ENCODE results near the gene MGA. TPM values are rescaled to one million over a fixed set of nuclear protein-coding genes. Genes with fewer than 3 reads are reported as not detected.
A peak's percentile ranks its signal among the peaks of the same experiment; 100 is the strongest.

Gene MGA
- total and polyA plus RNA-seq, 2 donors (not counting 3 experiments of a cell fraction or from before 2014, with no cell fraction given), result 4.1 to 36.5 TPM

GRCh38 chr15:41695750-41696436 lies 35.7 kb downstream of the MGA start:
- dilution Hi-C loops (cut with MboI; ENCODE audit: extremely low pct_ligation_motif_present, low sequenced_read_pairs), result no loop called here
- Histone ChIP-seq H3K4me1 (ENCODE audit: control insufficient read depth, extremely low read depth, insufficient read depth, low read length) (peaks cover 16% of the 10 kb centered on the region), H3K4me2 (ENCODE audit: insufficient read depth, low read length) (peak overlapping the region; percentile 91), H3K27me3 (ENCODE audit: control insufficient read depth in 2 of 2, insufficient read depth in 2 of 2, low read length in 2 of 2) (no peaks in the 10 kb centered on the region), H3K27ac (ENCODE audit: insufficient read depth, low read depth, low read length) (peak overlapping the region; percentile 52), H3K36me3 (ENCODE audit: control insufficient read depth in 2 of 2, extremely low read depth in 1 of 2, insufficient read depth in 2 of 2, low read length in 2 of 2) (no peaks in the 10 kb centered on the region), H3K79me2 (ENCODE audit: control insufficient read depth, insufficient read depth, low read length) (peaks cover 48% of the 10 kb centered on the region), H3K9me3 (replicated peaks; ENCODE audit: control insufficient read depth, insufficient read depth, low read length) (no peaks in the 10 kb centered on the region), H2AFZ (ENCODE audit: low read depth, low read length) (peak overlapping the region; percentile 13), H3K4me3 (replicated peaks in 1 of 3; ENCODE audit: insufficient read depth in 1 of 3, low read depth in 1 of 3, low read length in 3 of 3) (peak overlapping the region in 1 of 3 experiments; percentile 33), H3K9me1 (replicated peaks; ENCODE audit: control insufficient read depth, extremely low read depth, insufficient read depth, low read length) (no peaks in the 10 kb centered on the region), H3K9ac (replicated peaks; ENCODE audit: extremely low read depth, insufficient read depth, low read length) (peak overlapping the region; percentile 18), H4K20me1 (replicated peaks; ENCODE audit: control insufficient read depth, extremely low read depth, insufficient read depth, low read length) (peaks cover 4% of the 10 kb centered on the region)
- DNase-seq (ENCODE audit: low read depth, low spot score) (peak; percentile 77), FAIRE-seq (peak; percentile 83)
- no peak for TF ChIP-seq MYC (IDR thresholded peaks at IDR 0.05; ENCODE audit: low read depth, low read length)
- peak in 1 of 2 donors; percentile 20 for TF ChIP-seq CTCF (IDR thresholded peaks at IDR 0.05; ENCODE audit: extremely low read depth in 1 of 2, insufficient read depth in 1 of 2, low read depth in 1 of 2, low read length in 2 of 2)
- peak; percentile 10 for TF ChIP-seq FOS (IDR thresholded peaks at IDR 0.05; ENCODE audit: borderline replicate concordance, insufficient read depth, low read length)
- TF ChIP-seq JUN (IDR thresholded peaks at IDR 0.05; ENCODE audit: borderline replicate concordance, insufficient read depth, insufficient read length, low read depth), result no peak
- TF ChIP-seq POLR2AphosphoS5 (IDR thresholded peaks at IDR 0.05; ENCODE audit: insufficient read depth, low read depth, low read length), result no peak
- peak; percentile 23 for TF ChIP-seq POLR2A (IDR thresholded peaks at IDR 0.05; ENCODE audit: low read depth, low read length)
- TF ChIP-seq MAX (IDR thresholded peaks at IDR 0.05; ENCODE audit: insufficient read depth, insufficient read length), result no peak
- TF ChIP-seq EZH2 (IDR thresholded peaks at IDR 0.05; ENCODE audit: borderline replicate concordance, low read depth, low read length, severe bottlenecking), result no peak
- no peak for TF ChIP-seq GATA2 (IDR thresholded peaks at IDR 0.05; ENCODE audit: insufficient read depth, insufficient read length, low read depth, low read length)
- POLR2A ChIA-PET, result interaction anchor here (0.5 to 0.7 kb wide), 4 partner anchors 13 to 54 kb away, joined by 3 to 4 read pairs (median 4); partner anchors contain the start of gene MGA
- intact Hi-C loops (cut with micrococcal nuclease), result loop anchor here (1.0 to 10.0 kb wide), 2 partner anchors 91 to 115 kb away; no protein-coding TSS in a partner anchor
- BruUV-seq (replicated peaks), result no TSS peak
- CTCF ChIA-PET, result interaction anchor here (0.6 to 1.5 kb wide), 17 partner anchors 10 to 230 kb away, joined by 3 to 25 read pairs (median 3); partner anchors contain the start of gene MAPKBP1

All from endothelial cell of umbilical vein (primary cell).